GM20431 (cell line): ENCODE results near the gene TMEM170A.
"Not testable (repeated sequence)": the region's sequence is repeated elsewhere in the genome, so short reads cannot be mapped to it uniquely, and the experiment has no call there.

Source experiments
- in situ Hi-C: fragments of 300-500 bp; cut with MseI, MboI; formaldehyde crosslinking; loops from one replicate; pipeline ENCODE4 v1.15.0; 2020; ENCODE audit warnings: low sequenced_read_pairs; ENCODE audit not compliant: unreplicated experiment

Gene TMEM170A, protein sequence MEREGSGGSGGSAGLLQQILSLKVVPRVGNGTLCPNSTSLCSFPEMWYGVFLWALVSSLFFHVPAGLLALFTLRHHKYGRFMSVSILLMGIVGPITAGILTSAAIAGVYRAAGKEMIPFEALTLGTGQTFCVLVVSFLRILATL

DNA sequence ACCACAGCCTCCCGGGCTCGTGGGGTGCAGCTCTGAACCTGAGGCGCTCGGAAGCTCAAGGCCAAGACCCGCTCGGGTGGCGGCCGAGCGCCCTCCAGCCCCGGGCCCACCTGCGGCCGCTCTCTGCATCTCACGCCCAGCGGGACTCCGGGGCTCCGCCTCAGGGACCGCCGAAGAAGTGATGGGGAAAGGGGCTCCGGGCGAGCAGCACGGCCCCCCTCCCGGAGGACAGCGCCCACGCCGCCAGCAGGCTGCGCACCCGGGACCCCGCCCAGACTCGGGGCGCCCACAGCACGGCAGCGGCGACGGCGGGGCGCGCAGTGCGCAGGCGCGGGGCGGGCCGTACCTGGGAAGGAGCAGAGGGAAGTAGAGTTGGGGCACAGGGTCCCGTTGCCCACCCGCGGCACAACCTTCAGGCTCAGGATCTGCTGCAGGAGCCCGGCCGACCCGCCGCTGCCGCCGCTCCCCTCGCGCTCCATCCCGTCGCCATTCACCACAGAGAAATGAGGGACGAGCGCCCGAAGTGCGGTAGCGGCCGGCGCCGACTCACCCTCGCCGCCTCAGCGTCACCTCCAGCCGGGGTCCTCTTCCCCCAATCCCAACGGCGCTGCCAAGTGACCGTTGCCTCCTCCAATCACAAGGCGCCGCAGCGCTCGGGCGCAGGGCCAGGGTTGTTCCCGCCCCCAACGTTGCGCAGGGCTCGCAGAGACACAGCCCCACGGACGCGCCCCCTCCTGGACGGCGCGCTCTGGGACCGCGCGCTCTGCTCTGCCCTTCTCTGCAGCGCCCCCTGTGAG, at the start of gene TMEM170A:
TMEM170A (minus strand) TSS at position 568 of the 797 bp plus-strand sequence; CDS start at position 479, 89 bp downstream.
- in situ Hi-C loops: no loop called here

DNA sequence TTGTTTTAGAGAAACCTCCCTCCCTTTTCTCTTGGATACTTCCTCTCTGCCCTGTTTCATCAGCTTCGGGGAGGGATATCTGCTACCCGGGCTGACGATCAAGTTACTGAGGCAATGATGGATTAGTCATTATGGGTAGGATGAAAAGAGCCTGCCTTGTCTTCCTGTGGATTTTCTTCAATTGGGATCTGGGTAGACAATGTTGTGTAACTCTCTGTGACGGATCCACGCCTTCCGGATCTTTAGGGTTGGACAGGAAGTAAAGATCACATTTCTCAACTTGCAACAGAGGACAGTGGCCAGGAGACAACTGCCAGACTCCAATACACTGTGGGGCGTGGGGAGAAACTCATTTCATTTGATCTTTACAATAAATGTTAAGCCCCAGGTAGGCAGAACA, 42.1 kb upstream of the TMEM170A start:
- in situ Hi-C loops: no loop called here

DNA sequence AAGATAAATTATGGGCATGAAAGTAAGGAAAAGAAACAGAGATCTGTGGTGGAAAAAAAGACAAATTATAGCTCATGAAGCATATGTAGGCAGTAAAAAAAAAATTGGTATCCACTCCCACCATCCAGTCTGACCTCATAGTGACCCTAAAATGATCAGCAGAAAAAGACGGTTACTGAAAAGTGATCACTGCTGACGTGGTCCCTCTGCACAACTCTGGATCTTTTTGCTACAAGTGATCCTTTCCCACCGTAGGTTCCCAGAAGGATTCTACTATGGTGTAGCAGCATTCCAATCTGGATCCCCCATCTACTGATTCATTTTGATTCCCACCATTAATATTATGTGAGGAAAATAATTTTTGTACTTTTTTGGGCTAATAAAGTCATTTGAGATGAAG, 41.6 kb upstream of the TMEM170A start:
- in situ Hi-C loops: no loop called here

DNA sequence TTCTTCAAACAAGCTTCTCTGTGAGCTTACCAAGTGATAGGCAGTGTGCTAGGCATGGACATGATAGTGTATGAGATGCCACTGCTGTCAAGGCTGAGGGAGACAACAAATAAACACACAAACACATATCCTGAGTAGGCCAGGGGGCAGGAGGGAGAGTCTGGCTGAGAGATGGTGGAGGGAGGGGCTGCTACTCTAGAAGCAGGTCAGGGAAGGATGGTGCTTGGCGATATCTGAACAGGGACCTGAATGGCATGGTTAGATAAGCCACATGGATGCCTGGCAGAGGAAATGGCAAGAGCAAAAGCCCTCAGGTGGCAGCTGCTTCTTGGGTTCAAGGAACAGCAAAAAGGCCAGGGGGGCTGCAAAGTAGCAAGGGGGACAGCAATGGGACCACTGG, 39.3 kb upstream of the TMEM170A start:
- in situ Hi-C loops: no loop called here

DNA sequence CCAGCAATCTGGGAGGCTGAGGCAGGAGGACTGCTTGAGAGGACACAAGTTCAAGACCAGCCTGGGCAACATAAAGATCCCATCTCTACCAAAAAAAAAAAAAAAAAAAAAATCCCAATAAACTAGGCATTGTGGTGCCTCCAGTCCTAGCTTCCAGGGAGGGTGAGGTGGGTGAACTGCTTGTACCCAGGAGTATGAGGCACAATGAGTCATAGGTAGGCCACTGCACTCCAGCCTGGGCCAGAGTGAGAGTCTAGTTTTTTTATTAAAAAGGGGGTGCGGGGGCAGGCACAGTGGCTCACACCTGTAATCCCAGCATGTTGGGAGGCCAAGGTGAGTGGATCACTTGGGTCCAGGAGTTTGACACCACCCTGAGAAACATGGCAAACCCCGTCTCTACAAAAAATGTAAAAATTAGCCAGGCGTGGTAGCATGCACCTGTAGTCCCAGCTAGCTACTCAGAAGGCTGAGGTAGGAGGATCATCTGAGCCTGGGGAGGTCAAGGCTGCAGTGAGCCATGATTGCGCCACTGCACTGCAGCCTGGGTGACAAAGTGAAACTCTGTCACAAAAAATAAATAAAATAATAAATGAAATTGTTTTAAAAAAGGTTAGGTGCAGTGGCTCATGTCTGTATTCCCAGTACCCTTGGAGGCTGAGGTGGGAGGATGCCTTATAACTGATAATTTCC, 38.6 kb upstream of the TMEM170A start:
- in situ Hi-C loops: no loop called here

DNA sequence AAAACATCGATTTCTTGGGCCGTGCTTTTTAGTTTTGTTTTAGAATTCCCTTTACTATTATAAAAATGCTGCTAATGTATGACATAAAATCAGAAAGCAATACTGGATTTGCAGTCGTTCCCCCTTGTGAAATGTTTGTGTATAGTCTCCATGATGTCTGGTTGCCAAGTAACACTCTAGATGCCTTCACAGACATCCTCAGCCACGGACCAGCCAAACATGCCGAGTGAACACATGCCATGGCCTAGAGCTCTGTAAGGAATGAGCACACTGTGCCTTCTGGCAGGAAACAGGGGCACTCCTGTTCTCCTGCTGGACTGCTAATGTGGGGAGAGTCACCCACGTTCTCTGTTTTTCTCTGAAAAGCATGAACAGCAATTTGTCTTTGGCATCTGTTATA, 37.3 kb upstream of the TMEM170A start:
- in situ Hi-C loops: not testable (repeated sequence)

DNA sequence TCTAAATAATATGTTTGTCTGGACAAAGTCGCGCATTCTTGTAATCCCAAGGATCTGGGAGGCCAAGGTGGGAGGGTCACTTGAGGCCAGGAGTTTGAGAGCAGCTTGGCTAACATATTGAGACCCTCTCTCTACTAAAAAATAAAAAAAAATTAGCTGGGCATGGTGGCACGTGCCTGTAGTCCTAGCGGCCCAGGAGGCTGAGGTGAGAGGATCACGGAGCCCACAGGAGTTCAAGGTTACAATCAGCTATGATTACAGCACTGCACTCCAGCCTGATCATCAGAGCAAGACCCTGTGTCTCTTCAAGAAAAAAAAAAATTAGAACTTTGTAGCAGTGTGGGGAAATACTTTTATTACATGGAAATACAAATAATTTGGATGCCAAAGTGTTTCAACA, 36.9 kb upstream of the TMEM170A start:
- in situ Hi-C loops: no loop called here

DNA sequence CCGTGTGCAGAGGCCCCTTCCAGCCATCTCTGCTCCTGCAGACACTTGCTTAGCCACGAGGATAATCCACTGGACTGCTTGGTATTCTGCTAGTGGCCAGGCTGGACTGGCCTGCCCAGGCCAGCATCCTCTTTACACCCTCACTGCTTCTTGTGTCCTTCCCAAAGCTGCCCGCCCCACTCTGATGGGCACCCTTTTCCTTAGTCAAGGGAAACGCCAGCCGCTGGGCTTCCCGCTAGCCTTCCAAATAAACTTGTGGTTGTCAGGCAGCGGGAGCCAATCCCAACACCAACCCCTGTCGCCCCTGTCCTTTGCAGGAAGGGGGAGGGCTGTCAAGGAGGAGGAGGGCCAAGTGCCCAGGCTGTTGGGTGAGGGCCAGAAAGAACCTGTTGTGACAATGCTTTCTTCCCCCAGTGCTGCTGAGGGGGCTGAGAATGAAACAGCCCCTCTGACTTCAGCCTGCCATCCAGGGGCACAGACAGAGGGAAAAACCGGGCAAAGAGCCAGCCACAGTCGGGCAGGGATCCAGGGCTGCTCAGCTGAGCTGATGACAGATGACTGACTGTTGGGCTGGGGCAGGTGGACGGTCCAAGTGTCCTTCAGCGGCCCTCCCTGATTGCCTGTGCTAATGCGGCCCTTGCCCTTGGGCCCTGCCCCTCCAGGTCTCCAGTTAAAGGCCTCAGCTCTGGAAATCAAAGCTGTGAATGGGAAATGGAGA, 34.3 kb upstream of the TMEM170A start:
- in situ Hi-C loops: not testable (repeated sequence)

DNA sequence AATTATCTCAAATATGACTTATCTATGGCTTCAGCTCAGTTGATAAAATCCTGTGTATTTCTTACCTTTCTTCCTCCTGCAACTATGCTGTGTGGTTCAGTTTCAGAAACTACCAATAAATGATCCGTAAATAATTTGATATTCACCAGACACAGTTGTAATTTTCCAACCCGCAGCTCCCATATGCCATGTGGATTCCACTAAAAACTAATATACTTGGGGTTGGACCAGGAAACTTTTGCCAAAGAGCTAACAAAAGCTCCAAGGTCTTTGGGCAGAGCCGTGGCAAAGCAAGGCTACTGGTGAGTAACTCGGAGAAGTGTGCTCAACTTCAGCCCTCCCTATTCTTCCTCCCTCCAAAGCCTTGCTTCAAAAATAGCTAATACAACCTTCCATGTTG, 33.1 kb upstream of the TMEM170A start:
- in situ Hi-C loops: no loop called here

DNA sequence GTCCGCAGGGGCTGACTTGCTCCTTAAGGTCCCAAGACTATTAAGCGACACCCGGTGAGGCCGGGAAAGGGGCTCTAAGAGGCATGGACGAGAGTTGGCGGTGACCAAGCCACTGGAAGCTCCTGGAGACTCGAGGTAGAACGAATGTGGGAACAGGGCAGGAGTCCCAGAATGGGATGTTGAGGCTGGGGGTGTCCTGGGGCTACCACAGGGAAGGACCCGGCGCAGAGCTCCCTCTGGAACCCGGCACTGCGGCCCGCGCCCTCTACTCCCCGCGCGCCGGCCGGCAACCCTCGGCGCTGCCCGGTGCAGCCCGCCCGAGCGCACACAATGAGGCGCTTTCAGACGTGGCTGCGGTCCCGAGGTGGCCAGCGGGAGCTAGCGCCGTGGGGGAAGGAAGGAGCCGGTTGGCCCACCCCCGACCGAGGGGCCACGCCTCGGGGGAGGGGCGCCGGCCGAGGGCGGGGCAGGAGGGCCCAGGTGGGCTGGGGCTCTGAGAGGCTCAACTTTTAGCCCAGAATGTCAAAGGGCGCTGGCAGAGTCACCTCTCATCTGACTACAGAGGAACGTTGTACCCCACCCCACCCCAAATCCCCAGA, 30.7 kb upstream of the TMEM170A start, which contains the start of gene CHST6:
CHST6 (minus strand) TSS at position 366 of the 599 bp plus-strand sequence. CDS start 15,613 bp downstream, outside the sequence.
- in situ Hi-C loops: no loop called here

DNA sequence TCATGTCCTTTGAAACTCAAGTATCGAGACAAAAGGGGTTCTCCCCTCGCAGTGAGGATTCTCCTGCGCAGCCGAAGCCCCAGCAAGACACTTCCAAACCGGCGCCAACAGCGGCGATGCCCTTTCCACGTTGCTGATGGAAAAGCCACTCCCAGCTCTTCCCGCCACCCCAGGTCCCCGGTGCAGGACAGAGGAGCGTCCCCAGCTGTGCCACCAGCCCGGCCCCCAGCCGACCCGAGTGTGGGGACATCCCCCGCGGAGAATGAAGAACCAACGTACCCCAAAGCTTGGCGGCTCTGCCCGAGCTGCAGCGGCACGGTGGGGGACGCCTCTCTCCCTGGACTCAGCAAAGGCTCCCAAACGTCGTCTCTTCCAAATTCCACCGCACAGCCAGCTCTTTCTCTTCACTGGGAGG, 30.2 kb upstream of the TMEM170A start:
- in situ Hi-C loops: no loop called here

DNA sequence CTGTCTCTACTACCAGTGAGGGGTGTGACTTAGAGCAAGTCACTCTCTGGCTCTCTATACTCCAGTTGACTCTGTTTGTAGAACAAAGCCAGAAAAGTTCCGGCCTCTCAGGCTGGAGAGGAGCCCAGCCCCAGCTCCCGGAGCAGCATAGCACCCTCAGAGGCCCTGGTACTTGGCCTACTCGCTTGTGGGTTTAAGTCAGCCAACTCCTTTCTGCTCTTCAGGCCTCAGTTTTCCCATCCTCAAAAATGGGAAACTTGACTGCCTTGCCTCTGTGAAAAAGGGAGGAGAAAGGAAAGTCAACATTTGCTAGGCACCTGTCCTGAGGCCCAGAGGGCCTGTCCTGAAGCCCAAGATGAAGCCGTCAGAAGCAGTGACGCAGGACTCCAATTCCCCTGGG, 29.7 kb upstream of the TMEM170A start:
- in situ Hi-C loops: no loop called here

DNA sequence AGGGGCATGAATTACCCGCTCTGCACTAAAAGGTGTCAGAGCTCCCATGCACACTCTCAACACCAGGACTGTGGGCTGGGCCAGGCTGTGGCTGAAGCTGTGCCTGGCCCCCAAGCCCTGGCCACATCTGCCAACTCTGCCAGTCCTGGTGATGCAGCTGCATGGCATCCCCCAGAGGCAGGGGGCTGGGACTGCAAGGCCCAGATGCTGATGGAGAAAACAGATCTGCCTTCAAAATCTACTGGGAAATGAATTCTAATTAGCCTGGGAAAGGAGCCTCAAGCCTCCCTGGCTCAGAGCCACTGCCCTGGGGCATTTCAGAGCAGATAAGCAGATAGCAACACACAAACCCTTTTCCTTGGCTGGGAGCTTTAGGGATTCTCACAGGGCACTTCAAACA, 27.4 kb upstream of the TMEM170A start:
- in situ Hi-C loops: no loop called here

DNA sequence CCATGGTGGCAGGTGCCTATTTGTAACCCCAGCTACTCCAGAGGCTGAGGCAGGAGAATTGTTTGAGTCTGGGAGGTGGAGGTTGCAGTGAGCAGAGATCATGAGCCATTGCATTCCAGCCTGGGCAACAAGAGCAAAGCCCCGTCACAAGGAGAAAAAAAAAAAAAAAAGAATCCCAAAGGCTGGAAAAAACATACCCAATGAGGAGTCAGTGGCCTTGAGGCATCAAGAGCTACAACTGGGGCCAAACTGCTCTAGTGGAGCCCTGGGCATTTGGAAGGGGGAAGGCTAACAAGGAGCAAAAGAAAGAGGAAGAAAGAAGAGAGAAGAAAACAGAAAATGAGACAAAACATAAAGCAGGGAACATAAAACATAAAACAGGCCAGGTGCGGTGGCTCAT, 23.8 kb upstream of the TMEM170A start:
- in situ Hi-C loops: no loop called here

DNA sequence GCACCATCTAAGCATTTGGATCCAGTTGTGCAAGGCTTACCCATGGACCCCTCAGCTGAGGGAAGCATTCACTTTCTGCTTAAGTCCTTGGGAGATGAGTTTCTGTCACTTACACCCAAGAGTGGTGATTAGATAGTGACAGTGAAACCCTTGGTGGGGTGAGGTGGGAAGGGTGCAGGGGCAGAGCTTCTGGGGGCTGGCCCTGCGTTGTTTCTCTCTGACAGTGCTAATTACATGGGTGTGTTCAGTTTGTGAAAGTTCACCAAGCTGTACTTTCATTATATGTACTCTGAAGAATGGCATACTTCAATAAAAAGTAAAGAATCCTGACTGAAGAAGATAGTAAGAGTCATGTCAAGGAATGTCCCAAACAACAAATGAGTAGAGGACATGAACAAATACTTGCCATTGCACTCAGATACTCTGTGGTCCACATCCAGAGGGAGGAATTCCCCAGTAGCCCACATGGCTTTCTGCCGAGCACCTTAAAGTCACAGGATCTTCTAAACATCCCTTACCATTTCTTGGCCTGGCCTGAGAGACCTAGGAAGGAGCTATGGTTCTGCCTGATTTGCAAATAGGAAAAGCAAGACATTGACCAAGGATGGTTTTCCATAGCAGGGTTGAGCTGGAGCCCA, 22.3 kb upstream of the TMEM170A start:
- in situ Hi-C loops: no loop called here

DNA sequence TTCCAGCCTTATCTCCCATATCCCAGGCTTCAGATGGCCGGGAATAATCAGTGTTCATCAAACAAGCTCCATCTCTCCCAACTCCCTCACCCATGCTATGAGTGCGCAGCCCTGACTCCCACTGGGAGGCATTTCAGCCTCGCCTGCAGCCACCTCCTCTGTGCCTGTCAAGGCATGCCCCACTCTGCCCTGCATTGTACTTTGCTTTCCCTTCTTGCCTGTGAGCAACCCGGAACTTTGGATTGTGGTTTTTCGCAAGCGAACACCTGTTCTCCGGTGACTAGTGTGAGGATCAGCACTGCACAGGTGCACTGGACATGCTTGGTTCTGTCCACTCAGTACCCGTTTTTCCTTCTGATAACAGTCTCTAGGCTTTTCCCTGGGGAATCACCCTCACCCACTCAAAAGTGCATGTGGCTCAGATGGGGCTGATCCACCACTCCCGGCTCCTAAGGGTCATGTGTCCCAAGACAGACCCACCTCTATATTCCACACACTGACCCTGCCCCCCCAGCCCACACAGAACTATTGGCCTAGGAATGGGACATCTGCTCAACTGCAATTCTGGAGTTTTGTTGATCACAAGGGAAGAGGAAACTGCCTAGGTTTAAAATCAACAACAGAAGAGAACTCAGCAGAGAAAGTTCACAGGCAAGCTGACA, 21.7 kb upstream of the TMEM170A start:
- in situ Hi-C loops: no loop called here

DNA sequence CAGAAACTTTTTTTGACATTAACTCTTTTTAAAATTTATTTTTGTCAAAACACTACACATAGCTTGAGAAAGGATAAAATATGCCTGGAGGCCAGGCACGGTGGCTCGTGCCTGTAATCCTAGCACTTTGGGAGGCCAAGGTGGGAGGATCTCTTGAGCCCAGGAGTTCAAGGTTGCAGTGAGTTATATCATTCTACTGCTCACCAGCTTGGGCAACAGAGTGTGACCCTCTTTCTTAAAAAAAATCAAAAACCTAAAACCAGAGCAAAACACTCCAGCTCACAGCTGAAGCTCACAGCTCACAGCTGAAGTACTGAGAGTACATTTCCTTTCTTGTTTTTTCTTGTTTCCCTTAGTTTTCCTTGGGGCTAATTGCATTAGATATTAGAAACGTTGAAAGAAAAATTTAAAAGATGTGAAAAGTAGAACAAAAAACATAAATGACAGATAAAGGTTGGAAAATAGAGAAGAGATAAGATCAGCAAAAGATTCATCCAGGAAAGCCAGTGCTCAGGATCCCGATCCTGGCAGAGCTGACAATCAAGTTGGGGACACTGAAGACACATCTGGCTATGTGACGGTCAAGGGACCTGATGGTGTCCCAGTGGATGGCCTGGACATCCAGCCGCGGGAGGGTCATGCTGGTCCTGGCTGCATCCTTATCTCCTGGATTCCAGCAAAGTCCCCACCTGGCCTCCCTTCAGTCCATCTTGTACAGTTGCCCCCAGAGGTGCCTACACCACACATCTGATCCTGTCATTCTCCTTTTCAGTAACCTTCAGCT, 20.9 kb upstream of the TMEM170A start:
- in situ Hi-C loops: no loop called here

DNA sequence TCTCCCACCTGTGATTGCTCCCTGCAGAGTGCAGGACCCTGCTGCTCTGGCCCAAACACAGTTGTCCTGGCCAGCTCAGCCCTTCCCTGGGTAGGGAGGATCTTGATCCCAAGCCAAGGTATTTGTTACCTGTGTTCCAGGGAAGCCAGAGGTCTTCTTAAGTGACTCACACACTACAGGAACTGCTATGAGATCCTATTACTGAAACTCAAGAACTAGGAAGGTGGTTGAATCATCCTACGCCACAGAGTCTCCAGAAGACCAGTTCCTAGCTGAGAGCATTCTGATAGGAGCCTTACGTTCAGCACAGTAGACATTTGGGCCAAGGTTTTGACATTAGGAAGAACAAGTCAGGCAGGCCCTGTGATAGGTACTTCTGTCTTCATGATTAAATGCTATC, 18.7 kb upstream of the TMEM170A start:
- in situ Hi-C loops: no loop called here
